AG20443 (cell line): Measurements from ENCODE around the gene POLN.
"Not testable (repeated sequence)": the region's sequence is repeated elsewhere in the genome, so short reads cannot be mapped to it uniquely, and the experiment has no call there.

Source experiments
- DNase-seq: peaks from one replicate; pipeline ENCODE4 v3.0.0; 2012; ENCODE audit warnings: low spot score, mixed read lengths

Gene POLN

GRCh38 chr4:2251795-2252529 lies 10.0 kb upstream of the POLN start:
- no peak for DNase-seq

- DNase-seq: no peak
Measured at GRCh38 chr4:2251073-2251794, 9.3 kb upstream of the POLN start.

GRCh38 chr4:2250357-2251072 lies 8.6 kb upstream of the POLN start:
- no peak for DNase-seq

- no peak for DNase-seq
Measured at GRCh38 chr4:2249526-2250356, 7.8 kb upstream of the POLN start.

- DNase-seq: no peak
Measured at GRCh38 chr4:2248821-2249261, 6.9 kb upstream of the POLN start.

- no peak for DNase-seq
Measured at GRCh38 chr4:2248044-2248780, 6.3 kb upstream of the POLN start.

GRCh38 chr4:2247128-2248043 lies 5.5 kb upstream of the POLN start:
- no peak for DNase-seq

- DNase-seq: no peak
Measured at GRCh38 chr4:2246384-2247127, 4.6 kb upstream of the POLN start.

- no peak for DNase-seq
Measured at GRCh38 chr4:2245787-2246275, 3.9 kb upstream of the POLN start.

GRCh38 chr4:2245057-2245786 lies 3.3 kb upstream of the POLN start:
- no peak for DNase-seq

GRCh38 chr4:2243681-2244380 lies 1.9 kb upstream of the POLN start:
- DNase-seq: peak; percentile 38

GRCh38 chr4:2241003-2241402 lies 918 bp downstream of the POLN start:
- DNase-seq: no peak

- no peak for DNase-seq
Measured at GRCh38 chr4:2236944-2237666, 4.8 kb downstream of the POLN start.

- DNase-seq: no peak
Measured at GRCh38 chr4:2231082-2231481, 10.8 kb downstream of the POLN start.

- DNase-seq: no peak
Measured at GRCh38 chr4:2226261-2226660, 15.7 kb downstream of the POLN start.

- DNase-seq: no peak
Measured at GRCh38 chr4:2222838-2223237, 19.1 kb downstream of the POLN start.

GRCh38 chr4:2221378-2221777 lies 20.5 kb downstream of the POLN start:
- DNase-seq: not testable (repeated sequence)
